Gastroesophageal sphincter (tissue), 4 donors: Measurements from ENCODE around the gene ATPAF1. TPM values are rescaled to one million over a fixed set of nuclear protein-coding genes. Genes with fewer than 3 reads are reported as not detected.
"Not testable (repeated sequence)": the region's sequence is repeated elsewhere in the genome, so short reads cannot be mapped to it uniquely, and the experiment has no call there.

ENCODE experiments used
- ATAC-seq: fragments of 150-250 bp; one replicate; pipeline ENCODE4 v1.9.1; 2016; ENCODE audit warnings: mild to moderate bottlenecking, moderate library complexity
- H3K27ac ChIP-seq, 4 donors: fragments of 200-600 bp; sonication (generic) in 3 of 4; 1 replicate in 3 of 4; 2 replicates in 1 of 4; pipeline ENCODE4 v1.5.1; 2016 to 2019
- H3K27me3 ChIP-seq: fragments of 200-600 bp; sonication (generic); one replicate; pipeline ENCODE4 v1.5.1; 2019
- H3K36me3 ChIP-seq, 2 donors: fragments of 200-600 bp; sonication (generic); one replicate each; pipeline ENCODE4 v1.5.1; 2019; ENCODE audit warnings: control low read depth in 1 of 2
- H3K4me1 ChIP-seq, 3 donors: fragments of 200-600 bp; sonication (generic); 1 replicate in 2 of 3; 2 replicates in 1 of 3; pipeline ENCODE4 v1.5.1; 2016 to 2019; ENCODE audit warnings: control low read depth in 2 of 3
- H3K4me3 ChIP-seq, 2 donors: fragments of 200-600 bp; sonication (generic); one replicate each; pipeline ENCODE4 v1.5.1; 2019; ENCODE audit warnings: mild to moderate bottlenecking in 1 of 2, moderate library complexity in 1 of 2
- H3K9me3 ChIP-seq, 3 donors: fragments of 200-600 bp; sonication (generic); one replicate each; pipeline ENCODE4 v1.5.1; 2017 to 2019; ENCODE audit warnings: control low read depth in 2 of 3
- CTCF ChIP-seq, 4 experiments: fragments of 200-600 bp in 2 of 4; fragments of 450-650 bp in 2 of 4; sonication (generic) in 1 of 4; IDR thresholded peaks; one replicate each; pipeline ENCODE4 v1.5.1; 2017 to 2019; ENCODE audit warnings: antibody characterized with exemption in 4 of 4, mild to moderate bottlenecking in 2 of 4, moderate library complexity in 2 of 4
- EP300 ChIP-seq: sonication (generic); formaldehyde crosslinking; IDR thresholded peaks from one replicate; pipeline ENCODE4 v1.6.1; 2017; ENCODE audit warnings: antibody characterized with exemption, mild to moderate bottlenecking
- POLR2A ChIP-seq, 2 donors: fragments of 450-650 bp; IDR thresholded peaks; one replicate each; pipeline ENCODE4 v1.6.1; 2017; ENCODE audit warnings: antibody characterized with exemption in 2 of 2, mild to moderate bottlenecking in 2 of 2, moderate library complexity in 1 of 2
- POLR2AphosphoS5 ChIP-seq: sonication (generic); formaldehyde crosslinking; IDR thresholded peaks from one replicate; pipeline ENCODE4 v1.6.1; 2017; ENCODE audit warnings: antibody characterized with exemption
- WGBS, 2 donors: methylation state at CpG; one replicate each; pipeline ENCODE4 v1.1.5; 2018; ENCODE audit warnings: low coverage in 1 of 2; 5-methylcytosine and 5-hydroxymethylcytosine counted together
- total RNA-seq, 4 donors: library from RNA; depleted of rRNA; stranded (reverse); fragments of >200 nt; gene quantifications; one replicate each; pipeline ENCODE4 v1.1.0, GENCODE V29; 2016

ATPAF1 gene
- total RNA-seq, 4 donors from 2014 or later = 61.7 to 101 (median 81.8) TPM

- peaks cover 7 to 82% of the 10 kb centered on the region in 2 donors for H3K36me3 ChIP-seq
- peaks cover 0 to 11% (median 0%) of the 10 kb centered on the region in 3 donors for H3K4me1 ChIP-seq
- H3K27ac ChIP-seq = no peak overlapping the region
- H3K4me3 ChIP-seq = no peak overlapping the region
- 75% methylated on average over 3 of the region's 3 CpGs; no CpG with 5 or more reads in 1 of the 2 donors for WGBS, 2 donors
- H3K9me3 ChIP-seq = no peaks in the 10 kb centered on the region
- no peak for TF ChIP-seq CTCF (IDR thresholded peaks at IDR 0.05)
- TF ChIP-seq POLR2A (IDR thresholded peaks at IDR 0.05) = no peak
- no peak for TF ChIP-seq POLR2AphosphoS5
- TF ChIP-seq EP300 = no peak
- no peak for ATAC-seq
- H3K27me3 ChIP-seq = no peaks in the 10 kb centered on the region
Observed at GRCh38 chr1:46703927-46704641, 35.9 kb upstream of the ATPAF1 start.

DNA sequence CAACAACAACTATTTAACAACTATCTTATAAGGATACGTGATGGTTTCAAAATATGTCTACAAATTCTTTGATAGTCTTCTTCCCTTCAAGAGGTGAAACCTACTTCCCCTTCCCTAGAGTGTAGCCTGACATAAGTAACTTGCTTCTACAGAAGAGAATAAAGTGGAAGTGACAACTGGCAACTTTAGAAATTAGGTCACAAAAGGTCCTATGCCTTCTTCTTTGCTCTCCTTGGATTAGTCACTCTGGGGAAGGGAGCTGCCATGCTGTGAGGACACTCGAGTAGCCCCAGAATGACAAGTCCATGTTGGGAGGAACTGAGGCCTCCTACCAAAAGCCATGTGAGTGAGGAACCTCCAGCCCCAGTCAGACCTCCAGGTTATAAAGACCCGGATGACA lies 31.5 kb upstream of the ATPAF1 start:
- no peak for ATAC-seq
- H3K36me3 ChIP-seq = peaks cover 0 to 80% of the 10 kb centered on the region in 2 donors
- TF ChIP-seq POLR2AphosphoS5 (no peak), POLR2A (IDR thresholded peaks at IDR 0.05) (no peak), EP300 (no peak), CTCF (IDR thresholded peaks at IDR 0.05) (no peak)
- H3K4me1 ChIP-seq = peaks cover 0 to 11% (median 0%) of the 10 kb centered on the region in 3 donors
- no peak overlapping the region for H3K27ac ChIP-seq
- no peaks in the 10 kb centered on the region for H3K9me3 ChIP-seq
- no peak overlapping the region for H3K4me3 ChIP-seq
- H3K27me3 ChIP-seq = no peaks in the 10 kb centered on the region
- WGBS, 2 donors = 61 to 65% methylated on average over 3 of the region's 3 CpGs

DNA sequence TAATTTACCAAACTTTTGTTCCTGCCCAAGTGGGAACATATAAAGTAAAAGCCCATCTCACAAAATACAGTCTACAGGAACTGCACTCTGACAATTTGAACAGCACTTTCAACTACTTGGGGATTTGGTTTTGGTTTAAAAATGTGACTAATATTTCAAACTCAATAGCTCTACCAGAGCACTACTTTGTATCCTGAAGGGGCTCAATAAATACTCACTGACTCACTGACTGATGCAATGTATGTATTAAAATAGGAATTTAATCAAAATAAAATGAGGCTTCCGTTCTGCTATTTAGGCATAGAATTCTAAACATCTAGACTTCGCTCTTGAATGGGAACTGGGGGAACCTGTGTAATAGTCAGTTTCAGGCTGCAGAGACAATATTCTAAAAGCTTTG lies 28.9 kb upstream of the ATPAF1 start:
- TF ChIP-seq EP300 (no peak), POLR2AphosphoS5 (no peak), CTCF (IDR thresholded peaks at IDR 0.05) (no peak), POLR2A (IDR thresholded peaks at IDR 0.05) (no peak)
- no peak for ATAC-seq
- H3K27me3 ChIP-seq = no peaks in the 10 kb centered on the region
- H3K36me3 ChIP-seq = peaks cover 0 to 61% of the 10 kb centered on the region in 2 donors
- no peak overlapping the region for H3K27ac ChIP-seq
- no peak overlapping the region for H3K4me3 ChIP-seq
- H3K9me3 ChIP-seq = no peaks in the 10 kb centered on the region
- 94 to 96% methylated on average over 2 of the region's 2 CpGs for WGBS, 2 donors
- H3K4me1 ChIP-seq = peaks cover 0 to 26% (median 0%) of the 10 kb centered on the region in 3 donors

DNA sequence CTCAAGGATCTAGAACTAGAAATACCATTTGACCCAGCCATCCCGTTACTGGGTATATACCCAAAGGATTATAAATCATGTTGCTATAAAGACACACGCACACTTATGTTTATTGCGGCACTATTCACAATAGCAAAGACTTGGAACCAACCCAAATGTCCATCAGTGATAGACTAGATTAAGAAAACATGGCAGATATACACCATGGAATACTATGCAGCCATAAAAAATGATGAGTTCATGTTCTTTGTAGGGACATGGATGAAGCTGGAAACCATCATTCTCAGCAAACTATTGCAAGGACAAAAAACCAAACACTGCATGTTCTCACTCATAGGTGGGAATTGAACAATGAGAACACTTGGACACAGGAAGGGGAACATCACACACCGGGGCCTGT lies 26.5 kb upstream of the ATPAF1 start:
- ATAC-seq, H3K9me3 ChIP-seq, H3K27me3 ChIP-seq, H3K4me3 ChIP-seq, H3K27ac ChIP-seq: not testable (repeated sequence)
- H3K4me1 ChIP-seq = peaks cover 0 to 18% (median 0%) of the 10 kb centered on the region in 3 donors
- peaks cover 0 to 69% of the 10 kb centered on the region in 2 donors for H3K36me3 ChIP-seq
- WGBS, 2 donors = 100% methylated on average over 3 of the region's 4 CpGs

- TF ChIP-seq CTCF (IDR thresholded peaks at IDR 0.05) = no peak
- Histone ChIP-seq H3K27ac (no peak overlapping the region), H3K4me3 (no peak overlapping the region), H3K9me3 (no peaks in the 10 kb centered on the region), H3K4me1 (peaks cover 0 to 24% (median 0%) of the 10 kb centered on the region in 3 donors), H3K36me3 (peaks cover 0 to 76% of the 10 kb centered on the region in 2 donors), H3K27me3 (no peaks in the 10 kb centered on the region)
- 63 to 80% methylated on average over 3 of the region's 3 CpGs for WGBS, 2 donors
- no peak for ATAC-seq
Observed at GRCh38 chr1:46692811-46693770, 24.9 kb upstream of the ATPAF1 start.
